ENCODE measurements around the gene MTMR2.

Gene MTMR2

GRCh38 chr11:95802806-95803205, 121.1 kb downstream of the MTMR2 start:
- Histone ChIP-seq H3K4me1 (ENCODE audit: control insufficient read depth, low read depth, low read length) (no peaks in the 10 kb centered on the region), H3K9me3 (ENCODE audit: control insufficient read depth, low read depth, low read length) (peaks cover 4% of the 10 kb centered on the region), H3K36me3 (ENCODE audit: control insufficient read depth, low read depth, low read length) (peaks cover 60% of the 10 kb centered on the region)

GRCh38 chr11:95800438-95800837, 123.5 kb downstream of the MTMR2 start:
- H3K27ac ChIP-seq (ENCODE audit: low read length): no peak overlapping the region
- H3K9me3 ChIP-seq (ENCODE audit: control insufficient read depth, low read depth, low read length): no peaks in the 10 kb centered on the region
- peaks cover 47% of the 10 kb centered on the region for H3K36me3 ChIP-seq (ENCODE audit: control insufficient read depth, low read depth, low read length)
- H3K27me3 ChIP-seq (ENCODE audit: control insufficient read depth, insufficient read depth, low read length): no peaks in the 10 kb centered on the region
- no peak overlapping the region for H3K9ac ChIP-seq (ENCODE audit: low read length)
- no peak overlapping the region for H3K4me3 ChIP-seq (ENCODE audit: low read length)
- H3K4me1 ChIP-seq (ENCODE audit: control insufficient read depth, low read depth, low read length): no peaks in the 10 kb centered on the region

More at GRCh38 chr11:95802806-95803205, 121.1 kb downstream of the MTMR2 start:
- no peak overlapping the region for H3K4me3 ChIP-seq (ENCODE audit: low read length)
- H3K27me3 ChIP-seq (ENCODE audit: control insufficient read depth, insufficient read depth, low read length): no peaks in the 10 kb centered on the region
- no peak overlapping the region for H3K27ac ChIP-seq (ENCODE audit: low read length)
- H3K9ac ChIP-seq (ENCODE audit: low read length): no peak overlapping the region

- H3K9ac ChIP-seq (ENCODE audit: low read length): no peak overlapping the region
These were observed 124.4 kb downstream of the MTMR2 start for GRCh38 chr11:95799546-95799945.

GRCh38 chr11:95796501-95796900, 127.4 kb downstream of the MTMR2 start:
- no peaks in the 10 kb centered on the region for H3K27me3 ChIP-seq (ENCODE audit: control insufficient read depth, insufficient read depth, low read length)
- no peaks in the 10 kb centered on the region for H3K9me3 ChIP-seq (ENCODE audit: control insufficient read depth, low read depth, low read length)
- peaks cover 25% of the 10 kb centered on the region for H3K36me3 ChIP-seq (ENCODE audit: control insufficient read depth, low read depth, low read length)
- H3K4me1 ChIP-seq (ENCODE audit: control insufficient read depth, low read depth, low read length): peaks cover 4% of the 10 kb centered on the region
- no peak overlapping the region for H3K9ac ChIP-seq (ENCODE audit: low read length)
- H3K4me3 ChIP-seq (ENCODE audit: low read length): no peak overlapping the region
- no peak overlapping the region for H3K27ac ChIP-seq (ENCODE audit: low read length)

More at GRCh38 chr11:95799546-95799945, 124.4 kb downstream of the MTMR2 start:
- Histone ChIP-seq H3K4me1 (ENCODE audit: control insufficient read depth, low read depth, low read length) (no peaks in the 10 kb centered on the region), H3K4me3 (ENCODE audit: low read length) (no peak overlapping the region), H3K9me3 (ENCODE audit: control insufficient read depth, low read depth, low read length) (no peaks in the 10 kb centered on the region), H3K36me3 (ENCODE audit: control insufficient read depth, low read depth, low read length) (peaks cover 43% of the 10 kb centered on the region), H3K27me3 (ENCODE audit: control insufficient read depth, insufficient read depth, low read length) (no peaks in the 10 kb centered on the region), H3K27ac (ENCODE audit: low read length) (no peak overlapping the region)

GRCh38 chr11:95795627-95796295, 128.1 kb downstream of the MTMR2 start:
- Histone ChIP-seq H3K27ac (ENCODE audit: low read length) (no peak overlapping the region), H3K9ac (ENCODE audit: low read length) (no peak overlapping the region), H3K27me3 (ENCODE audit: control insufficient read depth, insufficient read depth, low read length) (no peaks in the 10 kb centered on the region), H3K9me3 (ENCODE audit: control insufficient read depth, low read depth, low read length) (no peaks in the 10 kb centered on the region), H3K36me3 (ENCODE audit: control insufficient read depth, low read depth, low read length) (peaks cover 18% of the 10 kb centered on the region), H3K4me1 (ENCODE audit: control insufficient read depth, low read depth, low read length) (peaks cover 5% of the 10 kb centered on the region), H3K4me3 (ENCODE audit: low read length) (no peak overlapping the region)

GRCh38 chr11:95794086-95794485, 129.8 kb downstream of the MTMR2 start:
- no peak overlapping the region for H3K9ac ChIP-seq (ENCODE audit: low read length)
- no peaks in the 10 kb centered on the region for H3K27me3 ChIP-seq (ENCODE audit: control insufficient read depth, insufficient read depth, low read length)
- H3K4me3 ChIP-seq (ENCODE audit: low read length): no peak overlapping the region
- H3K27ac ChIP-seq (ENCODE audit: low read length): no peak overlapping the region
- H3K4me1 ChIP-seq (ENCODE audit: control insufficient read depth, low read depth, low read length): peaks cover 5% of the 10 kb centered on the region
- H3K36me3 ChIP-seq (ENCODE audit: control insufficient read depth, low read depth, low read length): peaks cover 2% of the 10 kb centered on the region
- no peaks in the 10 kb centered on the region for H3K9me3 ChIP-seq (ENCODE audit: control insufficient read depth, low read depth, low read length)

- Histone ChIP-seq H3K4me3 (ENCODE audit: low read length) (no peak overlapping the region), H3K27me3 (ENCODE audit: control insufficient read depth, insufficient read depth, low read length) (no peaks in the 10 kb centered on the region), H3K27ac (ENCODE audit: low read length) (no peak overlapping the region), H3K9ac (ENCODE audit: low read length) (no peak overlapping the region), H3K9me3 (ENCODE audit: control insufficient read depth, low read depth, low read length) (no peaks in the 10 kb centered on the region), H3K4me1 (ENCODE audit: control insufficient read depth, low read depth, low read length) (peaks cover 10% of the 10 kb centered on the region), H3K36me3 (ENCODE audit: control insufficient read depth, low read depth, low read length) (no peaks in the 10 kb centered on the region)
These were observed 130.8 kb downstream of the MTMR2 start for GRCh38 chr11:95793116-95793515.

GRCh38 chr11:95792700-95793099, 131.2 kb downstream of the MTMR2 start:
- H3K36me3 ChIP-seq (ENCODE audit: control insufficient read depth, low read depth, low read length): no peaks in the 10 kb centered on the region
- no peak overlapping the region for H3K27ac ChIP-seq (ENCODE audit: low read length)
- no peaks in the 10 kb centered on the region for H3K27me3 ChIP-seq (ENCODE audit: control insufficient read depth, insufficient read depth, low read length)
- no peak overlapping the region for H3K9ac ChIP-seq (ENCODE audit: low read length)
- no peak overlapping the region for H3K4me3 ChIP-seq (ENCODE audit: low read length)
- H3K9me3 ChIP-seq (ENCODE audit: control insufficient read depth, low read depth, low read length): no peaks in the 10 kb centered on the region
- H3K4me1 ChIP-seq (ENCODE audit: control insufficient read depth, low read depth, low read length): peaks cover 14% of the 10 kb centered on the region

GRCh38 chr11:95792200-95792599, 131.7 kb downstream of the MTMR2 start:
- H3K27ac ChIP-seq (ENCODE audit: low read length): no peak overlapping the region
- H3K4me3 ChIP-seq (ENCODE audit: low read length): peak overlapping the region; percentile 97
- no peaks in the 10 kb centered on the region for H3K27me3 ChIP-seq (ENCODE audit: control insufficient read depth, insufficient read depth, low read length)
- H3K36me3 ChIP-seq (ENCODE audit: control insufficient read depth, low read depth, low read length): peaks cover 4% of the 10 kb centered on the region
- peaks cover 14% of the 10 kb centered on the region for H3K4me1 ChIP-seq (ENCODE audit: control insufficient read depth, low read depth, low read length)
- no peaks in the 10 kb centered on the region for H3K9me3 ChIP-seq (ENCODE audit: control insufficient read depth, low read depth, low read length)
- no peak overlapping the region for H3K9ac ChIP-seq (ENCODE audit: low read length)

GRCh38 chr11:95791709-95792033, 132.2 kb downstream of the MTMR2 start:
- Histone ChIP-seq H3K4me1 (ENCODE audit: control insufficient read depth, low read depth, low read length) (peaks cover 14% of the 10 kb centered on the region), H3K27ac (ENCODE audit: low read length) (no peak overlapping the region), H3K27me3 (ENCODE audit: control insufficient read depth, insufficient read depth, low read length) (no peaks in the 10 kb centered on the region)

GRCh38 chr11:95790933-95791708, 132.8 kb downstream of the MTMR2 start:
- H3K27me3 ChIP-seq (ENCODE audit: control insufficient read depth, insufficient read depth, low read length): no peaks in the 10 kb centered on the region
- no peaks in the 10 kb centered on the region for H3K9me3 ChIP-seq (ENCODE audit: control insufficient read depth, low read depth, low read length)
- peak overlapping the region; percentile 97 for H3K4me3 ChIP-seq (ENCODE audit: low read length)
- peaks cover 14% of the 10 kb centered on the region for H3K4me1 ChIP-seq (ENCODE audit: control insufficient read depth, low read depth, low read length)
- peak overlapping the region; percentile 99 for H3K9ac ChIP-seq (ENCODE audit: low read length)
- H3K27ac ChIP-seq (ENCODE audit: low read length): peak overlapping the region; percentile 100
- peaks cover 13% of the 10 kb centered on the region for H3K36me3 ChIP-seq (ENCODE audit: control insufficient read depth, low read depth, low read length)

More at GRCh38 chr11:95791709-95792033, 132.2 kb downstream of the MTMR2 start:
- H3K36me3 ChIP-seq (ENCODE audit: control insufficient read depth, low read depth, low read length): peaks cover 8% of the 10 kb centered on the region
- peak overlapping the region; percentile 99 for H3K9ac ChIP-seq (ENCODE audit: low read length)
- H3K9me3 ChIP-seq (ENCODE audit: control insufficient read depth, low read depth, low read length): no peaks in the 10 kb centered on the region
- H3K4me3 ChIP-seq (ENCODE audit: low read length): peak overlapping the region; percentile 97

Measured in iPS-18a (cell line).